Upper lobe of left lung (tissue), 4 donors: ENCODE measurements around the gene NKAIN2.

Source experiments
- POLR2A ChIP-seq, 4 donors: fragments of 450-650 bp; IDR thresholded peaks; one replicate each; pipeline ENCODE4 v1.5.1; 2016 to 2017; ENCODE audit warnings: antibody characterized with exemption in 4 of 4, mild to moderate bottlenecking in 2 of 4
- TF ChIP-seq, protein P1 (sequence below), 6 experiments: fragments of 450-650 bp in 4 of 6; fragments of 200-600 bp in 2 of 6; sonication (generic) in 2 of 6; IDR thresholded peaks; one replicate each; pipeline ENCODE4 v1.5.1; 2016 to 2019; ENCODE audit warnings: antibody characterized with exemption in 6 of 6

DNA sequence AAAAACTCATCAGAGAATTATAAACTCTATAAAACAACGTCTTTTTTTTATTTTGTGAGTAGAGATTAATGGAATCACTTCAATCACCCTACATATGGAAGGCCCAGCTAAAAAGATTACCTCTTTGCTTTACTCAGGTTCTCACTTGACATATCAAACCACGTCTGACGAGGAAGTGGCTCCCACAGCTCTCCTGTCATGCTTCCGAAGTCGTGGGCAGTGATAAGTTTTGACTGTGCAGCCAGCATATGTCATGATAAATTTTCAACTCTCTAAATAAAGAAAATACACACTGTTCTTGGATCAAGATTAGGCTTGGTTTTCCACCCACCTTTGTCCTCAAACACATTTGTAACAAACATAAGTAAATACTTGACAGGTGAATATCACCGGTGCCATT, 879.1 kb downstream of the NKAIN2 start:
- TF ChIP-seq, protein P1, sequence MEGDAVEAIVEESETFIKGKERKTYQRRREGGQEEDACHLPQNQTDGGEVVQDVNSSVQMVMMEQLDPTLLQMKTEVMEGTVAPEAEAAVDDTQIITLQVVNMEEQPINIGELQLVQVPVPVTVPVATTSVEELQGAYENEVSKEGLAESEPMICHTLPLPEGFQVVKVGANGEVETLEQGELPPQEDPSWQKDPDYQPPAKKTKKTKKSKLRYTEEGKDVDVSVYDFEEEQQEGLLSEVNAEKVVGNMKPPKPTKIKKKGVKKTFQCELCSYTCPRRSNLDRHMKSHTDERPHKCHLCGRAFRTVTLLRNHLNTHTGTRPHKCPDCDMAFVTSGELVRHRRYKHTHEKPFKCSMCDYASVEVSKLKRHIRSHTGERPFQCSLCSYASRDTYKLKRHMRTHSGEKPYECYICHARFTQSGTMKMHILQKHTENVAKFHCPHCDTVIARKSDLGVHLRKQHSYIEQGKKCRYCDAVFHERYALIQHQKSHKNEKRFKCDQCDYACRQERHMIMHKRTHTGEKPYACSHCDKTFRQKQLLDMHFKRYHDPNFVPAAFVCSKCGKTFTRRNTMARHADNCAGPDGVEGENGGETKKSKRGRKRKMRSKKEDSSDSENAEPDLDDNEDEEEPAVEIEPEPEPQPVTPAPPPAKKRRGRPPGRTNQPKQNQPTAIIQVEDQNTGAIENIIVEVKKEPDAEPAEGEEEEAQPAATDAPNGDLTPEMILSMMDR (IDR thresholded peaks at IDR 0.05), result no peak
- TF ChIP-seq POLR2A (IDR thresholded peaks at IDR 0.05), result no peak
